Measurements from ENCODE around the gene ARAP3. TPM values are rescaled to one million over a fixed set of nuclear protein-coding genes. Genes with fewer than 3 reads are reported as not detected.

ARAP3 gene
- total and polyA plus RNA-seq, 2 donors (not counting 3 experiments of a cell fraction or from before 2014, with no cell fraction given): 60.6 to 136 TPM

GRCh38 chr5:141713616-141714309, 31.7 kb upstream of the ARAP3 start:
- ChIA-PET POLR2A (interaction anchor here (0.6 kb wide), 1 partner anchor 1644 kb away, joined by 5 read pairs; no protein-coding TSS in a partner anchor), CTCF (interaction anchor here (1.0 to 1.6 kb wide), 8 partner anchors 11 to 247 kb away, joined by 3 to 6 read pairs (median 3); partner anchors contain the start of gene PCDH1)
- Histone ChIP-seq H3K9ac (replicated peaks; ENCODE audit: extremely low read depth, insufficient read depth, low read length) (no peak overlapping the region), H2AFZ (ENCODE audit: low read depth, low read length) (peak overlapping the region; percentile 44), H3K4me3 (replicated peaks in 1 of 3; ENCODE audit: insufficient read depth in 1 of 3, low read depth in 1 of 3, low read length in 3 of 3) (no peak overlapping the region), H3K4me1 (ENCODE audit: control insufficient read depth, extremely low read depth, insufficient read depth, low read length) (peaks cover 9% of the 10 kb centered on the region), H3K4me2 (ENCODE audit: insufficient read depth, low read length) (peak overlapping the region; percentile 59), H3K27ac (ENCODE audit: insufficient read depth, low read depth, low read length) (no peak overlapping the region), H3K79me2 (ENCODE audit: control insufficient read depth, insufficient read depth, low read length) (no peaks in the 10 kb centered on the region), H4K20me1 (replicated peaks; ENCODE audit: control insufficient read depth, extremely low read depth, insufficient read depth, low read length) (no peaks in the 10 kb centered on the region), H3K9me3 (replicated peaks; ENCODE audit: control insufficient read depth, insufficient read depth, low read length) (no peaks in the 10 kb centered on the region), H3K36me3 (ENCODE audit: control insufficient read depth in 2 of 2, extremely low read depth in 1 of 2, insufficient read depth in 2 of 2, low read length in 2 of 2) (no peaks in the 10 kb centered on the region), H3K9me1 (replicated peaks; ENCODE audit: control insufficient read depth, extremely low read depth, insufficient read depth, low read length) (no peaks in the 10 kb centered on the region), H3K27me3 (ENCODE audit: control insufficient read depth in 2 of 2, insufficient read depth in 2 of 2, low read length in 2 of 2) (peaks cover 2 to 6% of the 10 kb centered on the region in 2 experiments)
- BruUV-seq (replicated peaks): no TSS peak
- intact Hi-C loops (cut with micrococcal nuclease) (no loop called here), dilution Hi-C loops (cut with MboI; ENCODE audit: extremely low pct_ligation_motif_present, low sequenced_read_pairs) (no loop called here)
- no peak for TF ChIP-seq JUN (IDR thresholded peaks at IDR 0.05; ENCODE audit: borderline replicate concordance, insufficient read depth, insufficient read length, low read depth)
- TF ChIP-seq MYC (IDR thresholded peaks at IDR 0.05; ENCODE audit: low read depth, low read length): no peak
- no peak for TF ChIP-seq CTCF (IDR thresholded peaks at IDR 0.05; ENCODE audit: extremely low read depth in 1 of 2, insufficient read depth in 1 of 2, low read depth in 1 of 2, low read length in 2 of 2)
- TF ChIP-seq MAX (IDR thresholded peaks at IDR 0.05; ENCODE audit: insufficient read depth, insufficient read length): peak; percentile 33
- TF ChIP-seq FOS (IDR thresholded peaks at IDR 0.05; ENCODE audit: borderline replicate concordance, insufficient read depth, low read length): no peak
- no peak for TF ChIP-seq EZH2 (IDR thresholded peaks at IDR 0.05; ENCODE audit: borderline replicate concordance, low read depth, low read length, severe bottlenecking)
- TF ChIP-seq POLR2AphosphoS5 (IDR thresholded peaks at IDR 0.05; ENCODE audit: insufficient read depth, low read depth, low read length): no peak
- peak; percentile 86 for TF ChIP-seq GATA2 (IDR thresholded peaks at IDR 0.05; ENCODE audit: insufficient read depth, insufficient read length, low read depth, low read length)
- TF ChIP-seq POLR2A (IDR thresholded peaks at IDR 0.05; ENCODE audit: low read depth, low read length): no peak
- FAIRE-seq (peak; percentile 78), DNase-seq (ENCODE audit: low read depth, low spot score) (peak; percentile 13)

All from endothelial cell of umbilical vein (primary cell).